NCI-H1694 (cell line): ENCODE data around the gene NTN1.

Source experiments
- DNase-seq: peaks from one replicate; lab custom pipeline; 2025; lab: John Stamatoyannopoulos, UW

Gene NTN1

DNA sequence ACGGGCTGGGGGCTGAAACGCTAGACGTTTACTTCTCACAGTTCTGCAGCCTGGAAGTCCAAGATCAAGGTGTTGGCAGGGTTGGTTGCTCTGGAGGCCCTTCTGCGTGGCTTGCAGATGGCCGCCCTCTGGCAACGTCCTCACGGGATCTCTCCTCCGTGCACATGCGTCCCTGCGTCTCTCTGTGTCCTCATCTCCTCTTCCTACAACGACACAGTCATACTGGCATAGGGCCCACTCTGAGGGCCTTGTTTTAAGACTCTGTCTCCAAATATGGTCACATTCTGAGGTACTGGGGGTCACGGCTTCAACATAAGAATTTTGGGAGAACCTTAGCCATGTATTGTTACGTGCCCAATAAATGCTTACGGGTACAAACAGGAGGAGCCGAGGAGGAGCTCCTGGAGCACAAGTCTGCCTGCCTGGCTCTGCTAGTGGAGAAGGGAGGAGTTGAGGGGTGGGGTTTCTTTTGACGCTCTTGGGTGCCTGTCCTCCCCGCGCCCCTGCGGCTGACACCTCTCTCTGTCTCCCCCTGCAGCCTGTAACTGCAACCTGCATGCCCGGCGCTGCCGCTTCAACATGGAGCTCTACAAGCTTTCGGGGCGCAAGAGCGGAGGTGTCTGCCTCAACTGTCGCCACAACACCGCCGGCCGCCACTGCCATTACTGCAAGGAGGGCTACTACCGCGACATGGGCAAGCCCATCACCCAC is 141.1 kb downstream of the NTN1 start:
- no peak for DNase-seq

GRCh38 chr17:9166788-9167187 is 145.5 kb downstream of the NTN1 start:
- no peak for DNase-seq

DNA sequence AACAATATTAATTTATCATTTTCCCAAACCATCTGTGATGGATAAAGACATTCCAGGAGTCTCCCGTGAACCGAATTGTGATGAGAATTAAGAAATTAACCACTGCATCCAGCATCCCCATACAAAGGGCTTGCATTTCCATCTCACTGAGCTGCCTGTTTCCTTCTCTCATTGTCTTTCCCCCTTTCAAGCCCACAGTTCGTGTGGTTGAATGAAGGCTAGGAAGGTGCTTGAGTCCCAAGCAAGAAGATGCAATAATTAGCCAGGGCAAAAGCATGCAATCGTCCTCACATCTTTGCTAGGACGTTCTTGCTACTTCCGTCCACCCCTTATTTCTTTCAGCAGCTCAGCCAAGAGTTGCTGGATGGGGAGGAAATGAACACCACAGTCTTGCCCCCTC is 146.1 kb downstream of the NTN1 start:
- DNase-seq: no peak

- no peak for DNase-seq
Observed at GRCh38 chr17:9169116-9169515, 147.8 kb downstream of the NTN1 start.

DNA sequence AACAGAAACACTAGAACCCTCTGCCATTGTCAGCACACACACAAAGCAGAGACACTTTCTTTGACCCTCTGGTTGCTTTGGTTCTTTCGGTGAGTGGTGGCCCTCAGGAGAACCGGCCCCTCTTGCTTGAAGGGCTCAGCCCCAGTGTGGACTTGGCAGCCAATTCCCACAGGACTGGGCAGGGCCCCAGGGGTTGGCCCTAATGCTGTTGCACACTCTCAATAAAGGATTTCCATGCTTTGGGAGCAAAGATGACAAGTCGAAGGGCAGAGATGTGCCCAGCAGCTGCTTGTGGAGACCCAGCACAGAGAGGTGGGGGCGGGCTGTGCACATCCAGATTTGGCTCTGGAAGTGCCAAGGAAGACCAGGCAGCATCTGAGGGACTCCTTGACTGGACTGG is 149.0 kb downstream of the NTN1 start:
- no peak for DNase-seq

DNA sequence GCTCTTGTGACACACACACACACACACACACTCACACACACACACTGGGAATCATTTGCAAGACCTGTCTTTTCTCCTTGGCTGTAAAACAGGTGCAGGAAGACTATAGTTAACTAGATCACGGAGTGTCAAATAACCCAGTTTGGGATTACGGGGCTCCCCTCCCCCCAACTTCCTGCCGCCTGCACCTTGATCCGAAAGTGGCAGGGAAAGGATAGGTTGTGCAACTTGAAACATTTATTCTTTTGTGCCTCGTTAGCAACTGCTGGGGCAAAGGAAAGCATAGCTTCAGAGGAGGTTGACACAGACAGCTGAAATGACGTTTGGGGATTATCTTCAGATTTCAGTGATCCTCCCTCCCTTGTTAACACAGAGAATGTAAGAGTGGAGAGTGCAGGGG is 149.5 kb downstream of the NTN1 start:
- DNase-seq: no peak

GRCh38 chr17:9173386-9173983 is 152.2 kb downstream of the NTN1 start:
- no peak for DNase-seq

DNA sequence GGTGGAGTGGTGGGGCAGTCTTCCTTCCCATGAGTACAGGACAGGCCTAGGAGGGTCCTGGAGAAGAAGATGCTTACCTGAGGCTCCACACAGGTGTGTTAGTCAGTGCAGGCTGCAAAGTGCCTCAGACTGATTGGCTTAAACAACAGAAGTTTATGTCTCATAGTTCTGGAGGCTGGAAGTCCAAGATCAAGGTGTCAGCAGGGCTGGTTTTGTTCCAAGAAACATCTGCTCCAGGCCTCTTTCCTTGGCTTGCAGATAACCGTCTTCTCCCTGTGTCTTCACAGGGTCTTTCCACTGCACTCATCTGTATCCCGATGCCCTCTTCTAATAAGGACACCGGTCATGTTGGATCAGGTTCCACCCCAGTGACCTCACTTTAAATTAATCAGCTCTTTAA is 153.0 kb downstream of the NTN1 start:
- no peak for DNase-seq

GRCh38 chr17:9174779-9175574 is 153.7 kb downstream of the NTN1 start:
- DNase-seq: no peak

GRCh38 chr17:9175700-9176467 is 154.6 kb downstream of the NTN1 start:
- no peak for DNase-seq

- DNase-seq: no peak
Observed at GRCh38 chr17:9177212-9177611, 155.9 kb downstream of the NTN1 start.

GRCh38 chr17:9178319-9178718 is 157.0 kb downstream of the NTN1 start:
- no peak for DNase-seq

GRCh38 chr17:9179602-9180001 is 158.3 kb downstream of the NTN1 start:
- no peak for DNase-seq

DNA sequence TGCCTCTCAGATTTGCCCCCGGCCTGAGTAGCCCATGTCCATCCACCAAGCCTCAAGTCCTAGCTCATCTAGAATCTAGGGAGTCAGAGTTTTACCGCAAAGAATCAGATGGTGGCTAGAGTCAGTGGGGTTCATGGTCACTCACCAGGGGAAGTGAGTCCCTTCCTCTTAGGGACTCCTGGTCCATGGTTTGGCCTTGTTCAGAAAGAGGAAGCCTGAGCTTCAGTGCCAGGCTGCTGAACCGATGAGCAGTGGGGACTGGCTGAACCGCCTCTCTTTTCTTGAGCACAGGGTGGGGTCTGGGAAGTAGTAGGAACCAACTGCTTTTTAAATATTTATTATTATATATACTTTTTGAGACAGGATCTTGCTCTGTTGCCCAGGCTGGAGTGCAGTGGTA is 160.3 kb downstream of the NTN1 start:
- DNase-seq: no peak

GRCh38 chr17:9183306-9183705 is 162.0 kb downstream of the NTN1 start:
- DNase-seq: no peak

- no peak for DNase-seq
Observed at GRCh38 chr17:9185142-9185541, 163.8 kb downstream of the NTN1 start.

GRCh38 chr17:9185688-9186284 is 164.5 kb downstream of the NTN1 start:
- no peak for DNase-seq

- no peak for DNase-seq
Observed at GRCh38 chr17:9187828-9188227, 166.5 kb downstream of the NTN1 start.

DNA sequence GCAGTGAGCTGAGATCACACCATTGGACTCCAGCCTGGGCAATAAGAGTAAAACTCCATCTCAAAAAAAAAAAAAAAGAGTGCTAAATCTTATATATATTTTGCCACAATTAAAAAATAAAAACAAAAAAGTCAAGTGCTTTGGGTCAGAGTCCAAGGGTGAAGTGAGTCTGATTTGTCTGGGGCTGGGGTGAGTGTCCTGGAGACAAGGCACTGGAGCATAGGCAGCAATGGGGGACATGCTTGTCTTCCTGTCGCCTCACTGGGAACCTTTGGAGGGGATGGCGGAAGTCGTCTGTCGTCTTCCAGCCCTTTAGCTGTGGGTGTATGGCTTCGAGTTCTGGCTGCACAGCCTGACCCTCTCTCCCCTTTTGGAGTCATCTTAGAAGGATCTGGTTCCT is 167.1 kb downstream of the NTN1 start:
- DNase-seq: no peak

DNA sequence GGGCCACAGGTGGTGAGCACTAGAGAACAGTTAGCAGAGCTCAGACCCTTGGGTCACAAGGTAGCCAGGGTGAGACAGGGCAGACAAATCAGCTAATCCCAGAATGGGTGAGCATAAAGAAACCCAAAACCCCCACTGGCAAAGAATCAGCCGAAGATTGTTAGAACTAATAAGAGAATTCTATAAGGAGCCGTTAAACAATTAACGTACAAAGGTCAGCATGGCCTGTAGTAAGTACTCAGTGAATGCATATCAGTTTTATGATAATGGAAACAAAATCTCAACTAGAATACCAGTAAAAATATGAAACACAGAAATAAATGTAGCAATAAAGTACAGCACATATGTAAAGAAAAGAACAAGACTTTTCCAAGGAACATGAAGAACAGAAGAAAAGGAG is 168.6 kb downstream of the NTN1 start:
- DNase-seq: no peak

DNA sequence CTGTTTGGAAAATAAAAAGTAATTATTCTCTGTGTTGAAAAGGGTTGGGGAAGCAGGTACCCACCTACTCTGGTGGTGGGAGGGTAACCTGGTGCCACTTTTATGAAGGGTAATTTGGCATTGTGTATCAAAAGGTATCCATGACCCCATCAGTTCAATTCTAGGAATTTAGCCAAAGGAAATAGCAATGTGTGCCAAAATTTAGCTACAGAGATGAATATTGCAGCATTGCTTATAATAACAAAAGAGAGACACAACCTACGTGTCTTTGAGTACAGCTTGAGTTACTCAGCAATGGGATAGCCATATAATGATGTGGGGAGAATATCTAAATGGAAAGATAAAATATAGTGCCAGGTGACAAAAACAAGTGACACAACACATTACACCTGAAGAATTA is 170.7 kb downstream of the NTN1 start:
- DNase-seq: peak; percentile 34

DNA sequence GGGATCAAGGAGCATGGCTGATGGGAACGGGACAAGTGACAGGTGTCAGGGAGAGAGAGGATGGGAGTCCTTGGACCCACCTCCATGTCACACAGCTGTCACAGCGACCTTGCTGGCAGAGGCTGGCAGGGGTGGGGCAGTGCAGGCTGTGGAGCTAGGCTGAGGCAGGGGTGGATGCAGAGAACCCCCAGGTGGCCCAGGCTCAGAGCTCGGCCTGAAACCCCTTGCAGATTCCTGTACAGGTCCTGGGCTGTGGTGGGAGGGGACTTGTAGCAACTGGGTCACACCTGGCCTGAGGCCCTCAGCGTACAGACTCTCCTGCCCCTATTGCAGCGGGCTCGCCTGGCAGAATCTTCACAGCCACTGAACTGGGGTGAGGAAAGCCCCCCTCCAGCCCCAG is 174.1 kb downstream of the NTN1 start:
- DNase-seq: peak; percentile 27
